ENCODE results near the gene DNAH8. TPM values are rescaled to one million over a fixed set of nuclear protein-coding genes. Genes with fewer than 3 reads are reported as not detected.

The DNAH8 gene
- total RNA-seq, 1 experiment from 2014 or later, result not detected

DNA sequence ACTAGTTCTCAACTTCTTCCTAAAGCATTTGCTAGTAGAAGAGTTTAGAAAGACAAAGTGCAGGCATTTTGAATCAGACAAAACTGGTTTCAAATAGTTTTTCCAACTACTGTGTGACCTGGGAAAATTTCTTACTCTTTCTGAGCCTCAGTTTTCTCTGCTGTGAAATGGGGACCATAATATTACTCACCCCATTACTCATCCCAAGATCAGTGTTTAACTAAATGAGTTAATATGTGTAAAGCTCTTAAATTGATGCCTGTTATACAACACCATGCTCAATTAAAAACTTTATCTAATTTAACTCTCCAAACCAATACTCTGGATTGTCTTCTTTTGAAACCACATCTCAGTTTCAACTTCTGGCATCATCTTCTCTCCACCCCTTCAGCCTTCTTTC is 87.4 kb downstream of the DNAH8 start:
- ChIA-PET CTCF (no interaction called here), POLR2A (ENCODE audit: unreplicated experiment) (interaction anchor here (0.7 kb wide), 1 partner anchor 13 kb away, joined by 5 read pairs; no protein-coding TSS in a partner anchor)
- BruUV-seq (replicated peaks), result no TSS peak
- intact Hi-C loops (cut with micrococcal nuclease; ENCODE audit: unreplicated experiment), result no loop called here
- H3K4me2 ChIP-seq, result no peak overlapping the region
- no peaks in the 10 kb centered on the region for H3K79me2 ChIP-seq (ENCODE audit: low read depth)
- no peaks in the 10 kb centered on the region for H3K9me3 ChIP-seq (ENCODE audit: insufficient read depth, low read depth)
- DNase-seq, result no peak
- no peak overlapping the region for H3K27ac ChIP-seq
- TF ChIP-seq, protein P1, sequence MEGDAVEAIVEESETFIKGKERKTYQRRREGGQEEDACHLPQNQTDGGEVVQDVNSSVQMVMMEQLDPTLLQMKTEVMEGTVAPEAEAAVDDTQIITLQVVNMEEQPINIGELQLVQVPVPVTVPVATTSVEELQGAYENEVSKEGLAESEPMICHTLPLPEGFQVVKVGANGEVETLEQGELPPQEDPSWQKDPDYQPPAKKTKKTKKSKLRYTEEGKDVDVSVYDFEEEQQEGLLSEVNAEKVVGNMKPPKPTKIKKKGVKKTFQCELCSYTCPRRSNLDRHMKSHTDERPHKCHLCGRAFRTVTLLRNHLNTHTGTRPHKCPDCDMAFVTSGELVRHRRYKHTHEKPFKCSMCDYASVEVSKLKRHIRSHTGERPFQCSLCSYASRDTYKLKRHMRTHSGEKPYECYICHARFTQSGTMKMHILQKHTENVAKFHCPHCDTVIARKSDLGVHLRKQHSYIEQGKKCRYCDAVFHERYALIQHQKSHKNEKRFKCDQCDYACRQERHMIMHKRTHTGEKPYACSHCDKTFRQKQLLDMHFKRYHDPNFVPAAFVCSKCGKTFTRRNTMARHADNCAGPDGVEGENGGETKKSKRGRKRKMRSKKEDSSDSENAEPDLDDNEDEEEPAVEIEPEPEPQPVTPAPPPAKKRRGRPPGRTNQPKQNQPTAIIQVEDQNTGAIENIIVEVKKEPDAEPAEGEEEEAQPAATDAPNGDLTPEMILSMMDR (conservative IDR thresholded peaks at IDR 0.05), result no peak
- no peak for TF ChIP-seq EZH2 (IDR thresholded peaks at IDR 0.05; ENCODE audit: low read depth)
- H3K9me2 ChIP-seq (ENCODE audit: insufficient read depth), result no peaks in the 10 kb centered on the region
- H3K27me3 ChIP-seq (ENCODE audit: insufficient read depth, low read depth), result no peaks in the 10 kb centered on the region
- no peaks in the 10 kb centered on the region for H4K20me1 ChIP-seq (ENCODE audit: insufficient read depth)
- no peak overlapping the region for H3K4me3 ChIP-seq
- no peaks in the 10 kb centered on the region for H3K36me3 ChIP-seq (ENCODE audit: low read depth)
- H3F3A ChIP-seq (ENCODE audit: insufficient read depth, low read depth), result no peaks in the 10 kb centered on the region
- no peak overlapping the region for H2AFZ ChIP-seq
- H3K4me1 ChIP-seq (replicated peaks; ENCODE audit: insufficient read depth), result no peaks in the 10 kb centered on the region

DNA sequence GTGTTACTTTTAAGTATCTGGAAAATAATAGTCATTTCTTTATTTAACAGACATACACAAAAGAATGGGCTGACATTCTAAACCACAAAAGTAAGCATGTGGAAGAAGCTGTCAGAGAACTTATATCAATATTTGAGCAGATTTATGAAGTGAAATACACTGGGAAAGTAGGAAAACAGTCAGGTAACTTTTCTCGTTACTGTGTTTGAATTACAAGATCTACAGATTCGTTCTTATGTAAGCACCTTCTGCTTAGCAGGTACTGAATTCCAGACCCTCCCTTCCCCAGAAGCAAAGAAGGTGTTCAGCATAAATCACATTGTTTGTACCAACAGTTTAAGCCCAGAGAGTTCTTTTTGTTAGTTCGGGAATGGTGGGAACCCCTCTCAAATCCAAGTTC is 88.0 kb downstream of the DNAH8 start:
- no peak overlapping the region for H3K4me2 ChIP-seq
- H3K4me3 ChIP-seq, result no peak overlapping the region
- no peak for TF ChIP-seq EZH2 (IDR thresholded peaks at IDR 0.05; ENCODE audit: low read depth)
- TF ChIP-seq, protein P1 (conservative IDR thresholded peaks at IDR 0.05), result no peak
- no peaks in the 10 kb centered on the region for H3K9me2 ChIP-seq (ENCODE audit: insufficient read depth)
- intact Hi-C loops (cut with micrococcal nuclease; ENCODE audit: unreplicated experiment), result no loop called here
- H3K36me3 ChIP-seq (ENCODE audit: low read depth), result no peaks in the 10 kb centered on the region
- no peak overlapping the region for H3K27ac ChIP-seq
- no peaks in the 10 kb centered on the region for H4K20me1 ChIP-seq (ENCODE audit: insufficient read depth)
- ChIA-PET CTCF (no interaction called here), POLR2A (ENCODE audit: unreplicated experiment) (interaction anchor here (0.7 kb wide), 1 partner anchor 14 kb away, joined by 5 read pairs; no protein-coding TSS in a partner anchor)
- no TSS peak for BruUV-seq (replicated peaks)
- H2AFZ ChIP-seq, result no peak overlapping the region
- H3K79me2 ChIP-seq (ENCODE audit: low read depth), result no peaks in the 10 kb centered on the region
- H3K4me1 ChIP-seq (replicated peaks; ENCODE audit: insufficient read depth), result no peaks in the 10 kb centered on the region
- DNase-seq, result no peak
- H3K27me3 ChIP-seq (ENCODE audit: insufficient read depth, low read depth), result no peaks in the 10 kb centered on the region
- no peaks in the 10 kb centered on the region for H3F3A ChIP-seq (ENCODE audit: insufficient read depth, low read depth)
- no peaks in the 10 kb centered on the region for H3K9me3 ChIP-seq (ENCODE audit: insufficient read depth, low read depth)

DNA sequence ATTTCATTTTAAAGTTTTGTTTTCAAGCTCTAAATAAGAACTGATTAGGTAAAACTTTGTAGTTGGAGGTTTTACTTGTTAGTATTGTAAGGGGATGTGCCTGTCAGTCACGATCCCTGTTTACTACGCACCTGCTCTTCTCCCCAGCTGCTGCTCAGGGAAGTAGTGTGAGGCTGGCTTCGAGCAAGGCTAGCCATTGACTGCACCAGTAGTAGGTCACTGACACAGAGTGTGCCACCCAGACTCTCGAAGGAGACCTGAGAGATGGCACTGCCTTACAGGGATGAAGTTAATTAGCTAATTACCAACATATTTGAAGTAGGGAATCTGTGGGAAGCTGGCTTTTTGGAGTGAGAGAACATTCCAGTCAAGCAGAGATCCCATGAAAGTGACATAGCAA is 89.2 kb downstream of the DNAH8 start:
- H3K4me3 ChIP-seq, result no peak overlapping the region
- H2AFZ ChIP-seq, result no peak overlapping the region
- TF ChIP-seq, protein P1 (conservative IDR thresholded peaks at IDR 0.05), result no peak
- TF ChIP-seq EZH2 (IDR thresholded peaks at IDR 0.05; ENCODE audit: low read depth), result no peak
- H3K79me2 ChIP-seq (ENCODE audit: low read depth), result no peaks in the 10 kb centered on the region
- H4K20me1 ChIP-seq (ENCODE audit: insufficient read depth), result no peaks in the 10 kb centered on the region
- H3K9me2 ChIP-seq (ENCODE audit: insufficient read depth), result no peaks in the 10 kb centered on the region
- no peaks in the 10 kb centered on the region for H3K27me3 ChIP-seq (ENCODE audit: insufficient read depth, low read depth)
- intact Hi-C loops (cut with micrococcal nuclease; ENCODE audit: unreplicated experiment), result no loop called here
- H3K4me1 ChIP-seq (replicated peaks; ENCODE audit: insufficient read depth), result no peaks in the 10 kb centered on the region
- H3K4me2 ChIP-seq, result no peak overlapping the region
- no peak for DNase-seq
- ChIA-PET CTCF (interaction anchor here (0.9 kb wide), 1 partner anchor 100 kb away, joined by 7 read pairs; no protein-coding TSS in a partner anchor), POLR2A (ENCODE audit: unreplicated experiment) (no interaction called here)
- H3F3A ChIP-seq (ENCODE audit: insufficient read depth, low read depth), result no peaks in the 10 kb centered on the region
- no peaks in the 10 kb centered on the region for H3K9me3 ChIP-seq (ENCODE audit: insufficient read depth, low read depth)
- BruUV-seq (replicated peaks), result no TSS peak
- H3K36me3 ChIP-seq (ENCODE audit: low read depth), result no peaks in the 10 kb centered on the region
- no peak overlapping the region for H3K27ac ChIP-seq

All from PC-9 (cell line).